GM12873 (cell line): Measurements from ENCODE around the gene TXNRD2.

Experiments
- TF ChIP-seq, protein P1 (sequence below): IDR thresholded peaks from 2 replicates; pipeline ENCODE4 v1.5.1; 2012; ENCODE audit warnings: low read depth, mild to moderate bottlenecking, moderate library complexity, low read length, control low read depth; ENCODE audit not compliant: insufficient read depth; ENCODE audit errors: missing control alignments

The TXNRD2 gene

DNA sequence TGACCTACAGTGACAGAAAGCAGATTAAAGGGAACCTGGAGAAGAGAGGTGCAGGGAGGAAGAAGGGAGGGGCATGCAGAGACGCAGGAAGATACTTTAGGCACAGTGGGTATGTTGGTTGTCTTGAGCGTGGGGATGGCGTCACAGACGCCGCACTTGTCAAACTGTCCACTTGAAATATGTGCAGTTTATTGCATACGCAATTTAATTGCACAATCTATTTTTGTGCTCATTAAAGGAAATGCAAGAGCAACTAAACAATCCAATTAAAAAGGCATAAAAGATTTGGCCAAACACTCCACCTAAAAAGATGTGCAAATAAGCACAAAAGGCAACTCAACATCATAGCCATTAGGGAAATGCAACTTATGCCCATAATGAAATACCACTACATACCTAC, 103.7 kb downstream of the TXNRD2 start:
- TF ChIP-seq, protein P1, sequence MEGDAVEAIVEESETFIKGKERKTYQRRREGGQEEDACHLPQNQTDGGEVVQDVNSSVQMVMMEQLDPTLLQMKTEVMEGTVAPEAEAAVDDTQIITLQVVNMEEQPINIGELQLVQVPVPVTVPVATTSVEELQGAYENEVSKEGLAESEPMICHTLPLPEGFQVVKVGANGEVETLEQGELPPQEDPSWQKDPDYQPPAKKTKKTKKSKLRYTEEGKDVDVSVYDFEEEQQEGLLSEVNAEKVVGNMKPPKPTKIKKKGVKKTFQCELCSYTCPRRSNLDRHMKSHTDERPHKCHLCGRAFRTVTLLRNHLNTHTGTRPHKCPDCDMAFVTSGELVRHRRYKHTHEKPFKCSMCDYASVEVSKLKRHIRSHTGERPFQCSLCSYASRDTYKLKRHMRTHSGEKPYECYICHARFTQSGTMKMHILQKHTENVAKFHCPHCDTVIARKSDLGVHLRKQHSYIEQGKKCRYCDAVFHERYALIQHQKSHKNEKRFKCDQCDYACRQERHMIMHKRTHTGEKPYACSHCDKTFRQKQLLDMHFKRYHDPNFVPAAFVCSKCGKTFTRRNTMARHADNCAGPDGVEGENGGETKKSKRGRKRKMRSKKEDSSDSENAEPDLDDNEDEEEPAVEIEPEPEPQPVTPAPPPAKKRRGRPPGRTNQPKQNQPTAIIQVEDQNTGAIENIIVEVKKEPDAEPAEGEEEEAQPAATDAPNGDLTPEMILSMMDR, result no peak

DNA sequence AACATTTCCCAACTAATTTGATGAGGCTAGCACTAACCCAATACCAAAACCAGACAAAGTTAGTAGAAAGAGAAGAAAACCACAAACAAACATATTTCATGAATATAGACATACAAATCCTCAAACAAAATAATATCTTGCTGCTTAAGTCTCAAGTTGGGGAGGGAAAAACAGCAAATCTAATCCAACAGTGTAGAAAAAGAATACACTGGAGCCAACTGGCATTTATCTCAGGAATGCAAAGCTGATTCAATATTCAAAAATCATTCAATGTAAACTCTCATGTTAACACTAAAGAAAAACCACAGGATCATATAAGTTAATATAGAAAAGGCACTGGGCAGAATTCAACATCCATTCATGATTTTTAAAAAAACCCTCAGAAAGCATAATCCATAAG, 105.1 kb downstream of the TXNRD2 start:
- TF ChIP-seq, protein P1, result no peak

GRCh38 chr22:19834599-19834998, 107.0 kb downstream of the TXNRD2 start:
- TF ChIP-seq, protein P1, result no peak

- TF ChIP-seq, protein P1, result no peak
Observed at GRCh38 chr22:19832476-19833108, 109.0 kb downstream of the TXNRD2 start.

DNA sequence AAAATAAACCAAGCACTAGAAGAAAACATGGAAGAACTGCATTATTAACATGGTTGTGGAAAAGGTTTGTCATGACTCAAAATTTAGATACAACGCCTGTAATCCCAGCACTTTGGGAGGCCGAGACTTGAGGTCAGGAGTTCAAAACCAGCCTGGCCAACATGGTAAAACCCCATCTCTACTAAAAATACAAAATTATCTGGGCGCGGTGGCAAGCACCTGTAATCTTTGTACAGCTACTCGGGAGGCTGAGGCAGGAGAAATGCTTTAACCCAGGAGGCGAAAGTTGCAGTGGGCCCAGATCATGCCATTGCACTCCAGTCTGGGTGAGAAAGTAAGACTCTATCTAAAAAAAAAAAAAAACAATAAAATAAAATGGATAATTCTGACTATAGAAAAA, 110.6 kb downstream of the TXNRD2 start:
- TF ChIP-seq, protein P1, result no peak

- TF ChIP-seq, protein P1, result no peak
Observed at GRCh38 chr22:19828035-19828401, 113.6 kb downstream of the TXNRD2 start.

DNA sequence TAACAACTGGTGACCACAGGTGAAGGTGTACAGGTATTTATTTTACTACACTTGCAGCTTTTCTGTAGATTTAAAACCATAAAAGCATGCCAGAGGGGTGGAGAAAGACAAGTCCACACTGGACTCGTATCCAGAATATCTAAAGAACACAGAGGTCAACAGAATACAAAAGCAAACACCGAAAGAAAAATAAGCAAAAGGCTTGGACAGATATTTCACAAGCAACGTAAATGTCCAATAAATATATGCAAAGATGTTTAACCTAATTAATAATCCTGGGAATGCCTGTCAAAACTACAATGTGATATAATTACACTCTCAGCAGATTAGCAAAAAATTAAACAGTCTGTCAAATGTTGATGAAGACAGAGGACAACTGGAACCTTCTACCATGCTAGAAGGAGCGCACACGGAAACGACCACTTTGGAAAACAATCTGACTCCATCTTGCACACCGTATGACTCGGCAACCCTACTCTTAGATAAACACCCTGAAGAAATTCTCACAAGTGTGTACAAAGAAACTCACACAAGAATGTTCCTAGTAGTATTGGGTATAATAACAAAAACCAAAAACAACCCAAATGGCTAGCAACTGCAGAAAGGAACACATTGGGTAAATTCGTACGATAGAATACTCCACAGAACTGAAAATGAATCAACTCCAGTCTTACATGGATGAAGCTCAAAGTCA, 114.1 kb downstream of the TXNRD2 start:
- TF ChIP-seq, protein P1, result no peak
